Hepatocyte (in vitro differentiated cells): Measurements from ENCODE around the gene TEKT2.

ENCODE experiments used
- CTCF ChIP-seq: fragments of 200-600 bp; sonication (generic); IDR thresholded peaks from 2 replicates; pipeline ENCODE4 v1.5.1; 2016; ENCODE audit warnings: antibody characterized with exemption, mild to moderate bottlenecking; ENCODE audit not compliant: poor library complexity
- EZH2 ChIP-seq: fragments of 200-600 bp; sonication (generic); IDR thresholded peaks from 2 replicates; pipeline ENCODE4 v1.6.1; 2016; ENCODE audit warnings: antibody characterized with exemption, mild to moderate bottlenecking, borderline replicate concordance
- EZH2phosphoT487 ChIP-seq: fragments of 200-600 bp; sonication (generic); IDR thresholded peaks from one replicate; pipeline ENCODE4 v1.6.1; 2018; ENCODE audit warnings: antibody characterized with exemption, mild to moderate bottlenecking, low read depth, moderate library complexity; ENCODE audit not compliant: unreplicated experiment, severe bottlenecking

- TF ChIP-seq CTCF (no peak), EZH2 (no peak), EZH2phosphoT487 (no peak)
These were observed 48.7 kb upstream of the TEKT2 start for GRCh38 chr1:36035154-36035553.
